GM18909 (cell line): Measurements from ENCODE around the gene NT5DC2.

Experiments
- ATAC-seq: cut with Tn5 transposase; IDR thresholded peaks from one replicate; pipeline ENCODE4 v1.9.1; 2021; ENCODE audit warnings: mild to moderate bottlenecking; ENCODE audit not compliant: unreplicated experiment, poor library complexity

NT5DC2 gene

DNA sequence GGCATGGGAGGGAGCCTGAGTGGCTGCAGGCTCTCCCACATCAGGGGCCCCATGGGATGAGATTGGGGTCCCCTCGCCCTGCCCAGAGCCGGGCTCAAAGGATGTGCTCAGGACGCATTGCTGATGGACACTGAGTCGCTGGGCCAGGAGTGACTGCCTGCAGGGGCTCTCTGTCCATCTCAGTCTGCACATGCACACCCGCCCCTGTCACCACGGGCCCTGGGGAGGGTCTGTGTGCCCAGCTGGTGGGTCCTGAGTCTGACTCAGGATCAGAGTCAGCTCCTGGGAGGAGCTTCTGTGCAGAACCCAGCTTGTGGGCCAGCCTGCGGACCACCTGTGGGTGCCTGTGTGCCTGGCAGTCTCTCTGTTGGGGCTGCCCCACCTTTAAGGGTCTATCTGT is 20.4 kb downstream of the NT5DC2 start:
- no peak for ATAC-seq

DNA sequence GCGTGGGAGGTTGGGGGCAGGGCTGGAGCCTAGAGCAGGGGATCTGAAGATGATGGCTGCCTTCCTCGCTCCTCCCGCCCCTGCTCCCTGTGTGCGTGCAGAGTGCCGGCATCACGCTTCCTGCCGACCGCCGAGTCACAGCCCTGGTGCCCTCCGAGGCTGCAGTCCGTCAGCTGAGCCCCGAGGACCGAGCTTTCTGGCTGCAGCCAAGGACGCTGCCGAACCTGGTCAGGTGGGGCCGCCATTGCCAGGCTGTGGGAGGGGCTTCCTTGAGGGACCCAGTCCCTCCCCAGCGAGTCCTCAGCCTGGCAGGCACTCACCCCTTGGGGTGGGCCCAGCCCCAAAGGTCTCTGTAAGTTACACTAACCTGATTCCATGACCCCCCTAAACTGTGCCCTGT is 20.9 kb downstream of the NT5DC2 start:
- no peak for ATAC-seq

DNA sequence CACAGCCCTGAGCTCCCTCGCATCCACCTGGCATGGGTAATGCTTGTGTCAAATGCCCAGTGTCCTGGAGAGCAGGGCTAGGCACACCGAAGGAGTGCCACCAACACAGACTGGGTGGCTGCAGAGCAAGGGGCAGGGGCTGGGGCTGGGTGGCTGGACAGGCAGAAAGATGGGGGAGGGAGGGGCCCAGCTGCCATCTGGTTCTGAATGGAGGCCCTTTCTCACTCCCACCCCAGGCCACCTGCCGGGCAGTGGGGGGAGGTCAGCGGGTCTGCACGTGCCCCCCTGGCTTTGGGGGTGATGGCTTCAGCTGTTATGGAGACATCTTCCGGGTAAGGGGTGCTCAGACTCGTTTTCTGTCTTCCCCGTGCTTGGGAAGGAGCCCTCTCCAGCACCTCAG is 21.6 kb downstream of the NT5DC2 start:
- ATAC-seq, result no peak

DNA sequence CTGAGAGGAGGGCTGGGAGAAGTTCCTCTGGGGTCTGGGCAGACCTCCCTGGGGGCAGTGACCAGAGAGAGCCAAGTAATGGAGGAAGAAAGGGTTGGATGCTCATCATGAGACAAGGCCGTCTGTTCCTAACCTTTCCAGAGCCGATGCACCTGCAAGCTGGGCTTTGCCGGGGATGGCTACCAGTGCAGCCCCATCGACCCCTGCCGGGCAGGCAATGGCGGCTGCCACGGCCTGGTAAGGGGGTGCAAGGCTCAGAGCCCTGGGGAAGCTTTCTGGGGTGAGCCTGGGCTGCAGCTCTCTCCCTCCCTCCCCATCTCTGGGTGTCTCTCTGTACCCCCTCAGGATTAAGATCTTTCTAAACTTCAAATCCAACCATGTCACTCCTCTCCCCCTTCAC is 22.1 kb downstream of the NT5DC2 start:
- no peak for ATAC-seq

DNA sequence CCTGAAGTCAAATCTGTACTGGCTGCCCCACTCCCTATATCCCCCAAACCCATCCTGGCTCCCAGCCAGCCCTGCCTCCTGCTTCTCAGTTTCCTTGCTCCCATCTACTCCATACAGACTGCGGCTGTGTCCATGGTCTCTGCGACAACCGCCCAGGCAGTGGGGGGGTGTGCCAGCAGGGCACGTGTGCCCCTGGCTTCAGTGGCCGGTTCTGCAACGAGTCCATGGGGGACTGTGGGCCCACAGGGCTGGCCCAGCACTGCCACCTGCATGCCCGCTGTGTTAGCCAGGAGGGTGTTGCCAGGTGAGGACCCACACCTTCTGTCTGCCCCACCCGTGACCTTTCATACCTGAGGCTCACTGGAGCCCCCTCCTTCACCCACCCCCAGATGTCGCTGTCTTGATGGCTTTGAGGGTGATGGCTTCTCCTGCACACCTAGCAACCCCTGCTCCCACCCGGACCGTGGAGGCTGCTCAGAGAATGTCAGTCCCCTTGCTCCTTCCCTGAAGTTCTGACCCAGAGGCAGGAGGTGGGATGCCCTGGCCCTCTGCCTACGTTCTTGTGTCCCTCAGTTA is 23.8 kb downstream of the NT5DC2 start:
- no peak for ATAC-seq

DNA sequence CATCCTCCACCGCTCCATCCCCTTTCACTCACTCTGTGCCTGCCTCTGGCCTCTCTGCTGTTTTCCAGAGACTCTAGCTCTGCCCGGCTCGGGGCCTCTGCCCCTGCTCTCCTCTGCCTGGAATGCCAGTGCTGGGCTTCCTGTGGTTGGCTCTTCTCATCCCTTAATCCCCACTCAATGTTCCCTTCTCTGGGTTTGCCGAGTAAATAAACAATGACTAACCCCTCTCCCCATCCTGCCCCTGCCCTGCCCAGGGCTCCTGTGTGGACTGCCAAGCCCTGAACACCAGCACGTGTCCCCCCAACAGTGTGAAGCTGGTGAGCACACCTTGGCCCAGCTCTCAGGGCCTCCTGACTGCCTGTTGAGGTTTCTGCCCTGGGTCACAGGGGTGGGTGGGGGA is 26.3 kb downstream of the NT5DC2 start:
- no peak for ATAC-seq

DNA sequence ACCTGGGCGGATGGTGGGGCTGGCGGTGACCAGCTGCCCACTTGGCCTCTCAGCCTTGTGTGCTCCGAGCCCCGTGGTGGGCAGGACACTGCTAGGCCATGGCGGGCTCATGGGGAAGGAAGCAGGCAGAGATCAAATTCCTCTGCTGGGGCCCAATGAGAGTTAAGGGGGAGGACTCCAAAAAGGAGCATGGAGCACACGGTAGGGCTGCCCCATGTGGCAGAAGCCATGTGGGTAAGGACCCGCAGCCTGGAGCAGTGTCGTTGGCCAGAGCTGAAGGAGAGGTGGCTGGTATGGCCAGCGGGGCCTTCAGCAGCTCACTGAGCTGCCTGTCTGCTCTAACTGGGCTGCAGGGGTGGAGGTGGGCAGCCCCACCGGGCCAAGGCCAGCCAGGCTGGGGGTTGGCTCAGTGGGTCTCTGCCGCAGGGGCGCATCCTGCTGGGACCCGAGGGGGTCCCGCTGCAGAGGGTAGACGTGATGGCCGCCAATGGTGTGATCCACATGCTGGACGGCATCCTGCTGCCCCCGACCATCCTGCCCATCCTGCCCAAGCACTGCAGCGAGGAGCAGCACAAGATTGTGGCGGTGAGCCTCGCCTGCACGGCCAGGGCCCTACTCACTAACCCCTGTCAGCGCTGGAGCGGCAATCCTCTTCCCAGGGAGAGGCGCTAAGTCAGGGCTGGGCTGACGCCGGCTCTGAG is 27.2 kb downstream of the NT5DC2 start:
- ATAC-seq, result no peak

DNA sequence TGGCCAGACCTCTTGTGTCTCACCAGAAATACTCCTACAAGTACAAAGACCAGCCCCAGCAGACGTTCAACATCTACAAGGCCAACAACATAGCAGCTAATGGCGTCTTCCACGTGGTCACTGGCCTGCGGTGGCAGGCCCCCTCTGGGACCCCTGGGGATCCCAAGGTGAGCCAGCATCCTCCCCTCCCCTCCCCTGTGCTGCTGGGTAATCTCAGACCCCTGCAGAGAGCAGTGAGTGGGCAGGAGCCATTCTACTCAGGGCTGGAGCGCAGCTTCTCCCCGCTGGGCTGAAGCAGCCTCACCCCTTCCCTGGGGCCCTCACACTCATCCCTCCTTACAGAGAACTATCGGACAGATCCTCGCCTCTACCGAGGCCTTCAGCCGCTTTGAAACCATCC is 28.7 kb downstream of the NT5DC2 start:
- no peak for ATAC-seq

DNA sequence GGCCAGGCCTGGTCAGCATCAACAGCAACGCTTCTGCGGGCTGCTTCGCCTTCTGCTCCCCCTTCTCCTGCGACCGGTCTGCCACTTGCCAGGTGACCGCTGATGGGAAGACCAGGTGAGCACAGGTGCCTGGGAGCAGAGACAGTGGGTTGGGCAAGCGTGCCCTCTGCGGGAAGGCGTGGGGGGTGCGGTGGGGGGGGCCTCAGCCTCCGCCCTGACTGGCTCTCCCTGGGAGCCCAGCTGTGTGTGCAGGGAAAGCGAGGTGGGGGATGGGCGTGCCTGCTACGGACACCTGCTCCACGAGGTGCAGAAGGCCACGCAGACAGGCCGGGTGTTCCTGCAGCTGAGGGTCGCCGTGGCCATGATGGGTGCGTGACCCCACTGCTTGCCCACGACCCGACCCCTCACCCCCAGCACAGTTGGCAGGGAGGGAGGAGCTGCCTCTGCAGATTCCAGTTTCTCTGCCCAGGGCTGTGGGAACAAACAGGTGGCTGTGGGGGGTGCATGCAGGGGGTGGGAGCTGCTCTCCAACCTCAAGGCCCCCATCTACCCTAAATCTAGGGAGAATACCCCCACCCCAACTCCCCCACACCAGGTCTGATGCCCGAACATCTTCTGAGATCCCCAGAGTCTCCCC is 29.8 kb downstream of the NT5DC2 start:
- ATAC-seq, result no peak

DNA sequence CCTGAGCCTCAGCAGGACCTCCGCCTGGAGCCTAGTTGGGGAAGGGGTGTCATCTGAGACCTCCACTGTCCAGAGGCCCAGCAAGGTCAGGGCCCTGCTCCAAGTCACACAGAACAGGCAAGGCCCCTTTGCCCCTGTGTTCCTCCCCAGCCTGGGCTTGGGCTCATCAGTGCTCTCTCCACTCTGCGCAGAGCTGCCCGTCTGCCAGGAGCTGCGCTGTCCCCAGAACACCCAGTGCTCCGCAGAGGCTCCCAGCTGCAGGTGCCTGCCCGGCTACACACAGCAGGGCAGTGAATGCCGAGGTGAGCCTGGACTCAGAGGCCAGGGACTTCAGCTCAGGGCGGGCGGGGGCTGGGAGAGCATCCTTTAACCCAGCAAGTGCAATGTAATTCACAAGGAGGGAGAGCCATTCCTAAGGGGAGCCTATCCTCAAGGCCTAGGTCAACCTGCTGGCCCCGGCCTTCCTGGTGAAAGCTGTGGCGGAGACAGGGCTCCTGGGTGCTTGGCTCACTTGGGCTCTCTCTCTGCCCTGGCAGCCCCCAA is 30.8 kb downstream of the NT5DC2 start:
- ATAC-seq, result no peak

DNA sequence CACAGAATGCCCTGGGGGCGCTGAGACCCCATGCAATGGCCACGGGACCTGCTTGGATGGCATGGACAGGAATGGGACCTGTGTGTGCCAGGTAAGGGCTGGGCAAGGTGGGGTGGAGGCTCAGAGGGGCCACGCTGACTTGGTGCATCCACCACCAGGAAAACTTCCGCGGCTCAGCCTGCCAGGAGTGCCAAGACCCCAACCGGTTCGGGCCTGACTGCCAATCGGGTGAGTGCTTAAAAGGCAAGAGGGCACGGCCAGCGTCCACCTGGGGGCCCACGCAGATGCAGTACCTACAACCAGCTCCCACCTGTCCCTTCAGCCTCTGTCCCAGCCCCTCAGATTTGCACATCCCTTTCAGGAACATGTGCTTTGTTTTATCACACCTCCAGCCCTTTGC is 31.7 kb downstream of the NT5DC2 start:
- no peak for ATAC-seq

DNA sequence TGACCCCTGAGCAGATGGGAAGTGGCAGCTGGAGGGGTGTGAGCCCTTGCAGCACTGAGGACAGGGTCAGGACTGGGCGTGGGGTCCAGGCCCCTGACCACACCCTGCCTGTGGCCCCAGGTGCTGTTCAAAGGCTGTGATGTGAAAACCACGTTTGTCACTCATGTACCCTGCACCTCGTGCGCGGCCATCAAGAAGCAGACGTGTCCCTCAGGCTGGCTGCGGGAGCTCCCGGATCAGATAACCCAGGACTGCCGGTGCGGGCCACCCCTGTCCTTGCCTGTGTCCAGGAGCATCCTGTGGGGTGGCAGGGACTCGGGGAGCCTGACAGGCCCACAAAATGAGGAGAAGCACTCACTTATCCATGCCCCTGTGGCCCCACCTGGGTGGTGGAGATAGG is 32.6 kb downstream of the NT5DC2 start:
- ATAC-seq, result no peak

DNA sequence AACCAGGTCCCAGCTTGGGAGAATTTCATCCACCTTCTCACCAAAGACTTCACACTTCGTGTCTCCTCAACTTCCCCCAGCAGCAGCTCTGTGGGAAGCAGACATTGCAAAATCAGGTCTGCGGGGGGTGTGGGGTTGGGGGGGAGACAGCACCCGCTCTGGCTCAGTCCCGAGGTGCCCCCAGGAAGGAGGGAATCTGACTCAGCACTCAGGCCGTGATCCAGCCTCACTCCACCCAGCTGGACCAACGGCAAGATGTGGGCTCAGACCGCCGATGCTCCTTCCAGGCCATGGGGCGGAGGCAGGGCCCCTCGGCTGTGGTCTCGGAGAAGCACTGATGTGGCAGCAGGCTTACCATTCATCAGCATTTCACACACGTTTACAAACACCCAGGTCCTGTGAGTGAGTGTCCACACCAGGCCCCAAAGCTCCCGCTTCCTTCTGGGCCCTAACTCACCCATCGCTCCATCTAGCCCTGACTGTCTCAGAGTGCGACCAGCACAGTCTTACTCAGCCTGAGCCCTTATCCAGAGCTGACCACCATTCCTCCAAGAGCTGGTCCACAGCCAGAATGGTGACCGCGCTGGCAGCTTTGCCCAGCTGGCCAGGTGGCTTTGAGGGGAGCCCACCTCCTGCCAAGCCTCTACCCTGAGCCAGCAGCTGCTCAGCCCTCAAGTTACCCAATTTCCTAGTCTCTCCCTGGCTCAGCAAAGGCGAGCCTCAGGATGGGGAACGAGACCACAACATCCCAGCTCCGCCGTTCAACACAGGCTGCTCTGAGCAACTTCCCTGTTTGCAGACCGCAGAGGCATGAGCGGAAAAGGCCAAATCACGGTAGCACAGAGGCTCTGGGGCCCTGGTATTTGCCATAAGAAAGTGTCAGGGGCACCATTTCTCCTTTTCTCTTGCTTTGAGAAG is 35.3 kb downstream of the NT5DC2 start:
- no peak for ATAC-seq

DNA sequence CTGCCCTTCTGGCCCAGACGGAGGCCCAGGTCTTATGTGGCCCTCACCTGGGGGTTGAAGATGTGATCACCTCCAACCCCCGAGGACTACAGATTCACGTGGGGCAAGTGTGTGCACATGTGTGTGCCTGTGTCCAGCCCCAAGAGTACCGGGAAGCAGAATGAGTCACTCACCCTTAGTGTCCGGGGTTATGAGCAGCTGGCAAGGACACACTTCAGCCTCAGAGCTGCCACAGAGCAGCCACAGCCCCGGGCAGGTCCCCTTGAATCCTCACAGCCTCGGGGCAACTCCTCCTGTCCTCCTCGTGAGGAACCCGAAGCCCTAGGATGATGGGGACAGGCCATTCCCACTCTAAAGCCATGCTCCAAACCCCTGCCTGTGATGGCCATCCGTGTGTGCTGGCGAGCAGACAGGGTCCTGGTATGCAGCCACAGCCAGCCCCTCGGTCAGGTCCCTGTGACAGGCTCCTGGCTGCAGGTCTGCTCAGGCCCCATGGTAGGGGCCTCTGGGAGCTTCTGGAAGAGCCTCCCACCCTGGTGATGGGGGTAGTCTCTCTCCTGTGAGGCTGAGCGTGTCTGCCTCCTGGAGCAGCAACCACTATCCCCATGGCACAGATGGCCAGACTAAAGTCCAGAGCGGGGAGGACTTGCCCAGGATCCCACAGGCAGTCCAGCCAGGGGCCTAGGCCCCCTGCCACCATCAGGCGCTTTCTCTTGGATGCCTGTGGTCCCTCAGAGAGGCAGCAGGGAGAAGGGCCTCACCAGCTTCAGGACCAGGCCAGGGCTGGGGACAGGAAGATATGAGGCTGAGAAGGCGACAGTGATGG is 37.7 kb downstream of the NT5DC2 start:
- ATAC-seq, result no peak

DNA sequence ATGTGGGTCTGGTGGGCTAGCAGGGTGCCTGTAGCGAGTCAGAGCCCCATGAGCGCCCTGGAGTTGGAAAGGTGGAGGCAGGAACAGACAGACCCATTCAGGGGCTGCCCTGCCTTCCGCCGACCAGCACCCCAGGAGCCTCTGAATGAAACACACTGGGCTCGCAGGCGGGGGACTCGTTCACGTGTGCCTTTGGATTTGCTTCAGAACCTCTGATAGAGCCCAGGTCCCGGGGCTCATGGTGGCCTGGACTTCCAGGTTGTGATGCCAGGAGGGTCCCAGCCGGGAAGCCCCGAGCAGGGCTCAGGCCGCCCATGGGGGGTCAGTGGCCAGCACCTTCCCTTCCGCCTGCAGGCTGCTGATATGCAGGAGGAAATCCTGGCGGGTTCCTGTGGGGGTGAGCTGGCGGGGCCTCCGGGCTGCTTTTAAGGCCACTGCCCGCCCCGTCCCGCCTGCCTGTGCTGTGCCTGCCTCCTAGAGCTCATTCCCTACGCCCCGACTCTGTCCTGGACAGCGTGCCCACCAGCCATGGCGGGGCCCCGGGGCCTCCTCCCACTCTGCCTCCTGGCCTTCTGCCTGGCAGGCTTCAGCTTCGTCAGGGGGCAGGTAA is 38.7 kb downstream of the NT5DC2 start, which contains the start of gene STAB1:
TSS of gene STAB1 (plus strand) at position 453 of the 610 bp plus-strand sequence. CDS start at position 529, 76 bp downstream.
- no peak for ATAC-seq

DNA sequence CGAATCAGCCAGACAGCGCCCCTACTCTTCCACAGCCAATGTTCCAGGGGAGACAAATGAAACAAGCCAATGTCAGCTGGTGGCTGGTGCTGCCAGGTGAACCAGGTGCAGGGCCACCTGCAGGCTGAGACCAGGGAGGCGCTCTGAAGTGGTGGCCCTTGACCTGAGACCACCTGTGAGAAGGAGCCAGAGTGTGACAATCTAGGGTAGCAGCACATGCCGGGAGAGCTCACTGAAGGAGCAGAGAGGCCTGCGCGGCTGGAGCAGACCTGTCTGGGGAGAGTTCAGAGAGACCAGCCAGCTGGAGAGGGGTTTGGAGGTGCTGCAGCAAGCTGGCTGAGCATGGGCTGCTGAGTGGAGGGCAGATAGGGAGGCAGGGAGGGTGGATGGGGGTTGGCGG is 39.2 kb downstream of the NT5DC2 start:
- no peak for ATAC-seq

DNA sequence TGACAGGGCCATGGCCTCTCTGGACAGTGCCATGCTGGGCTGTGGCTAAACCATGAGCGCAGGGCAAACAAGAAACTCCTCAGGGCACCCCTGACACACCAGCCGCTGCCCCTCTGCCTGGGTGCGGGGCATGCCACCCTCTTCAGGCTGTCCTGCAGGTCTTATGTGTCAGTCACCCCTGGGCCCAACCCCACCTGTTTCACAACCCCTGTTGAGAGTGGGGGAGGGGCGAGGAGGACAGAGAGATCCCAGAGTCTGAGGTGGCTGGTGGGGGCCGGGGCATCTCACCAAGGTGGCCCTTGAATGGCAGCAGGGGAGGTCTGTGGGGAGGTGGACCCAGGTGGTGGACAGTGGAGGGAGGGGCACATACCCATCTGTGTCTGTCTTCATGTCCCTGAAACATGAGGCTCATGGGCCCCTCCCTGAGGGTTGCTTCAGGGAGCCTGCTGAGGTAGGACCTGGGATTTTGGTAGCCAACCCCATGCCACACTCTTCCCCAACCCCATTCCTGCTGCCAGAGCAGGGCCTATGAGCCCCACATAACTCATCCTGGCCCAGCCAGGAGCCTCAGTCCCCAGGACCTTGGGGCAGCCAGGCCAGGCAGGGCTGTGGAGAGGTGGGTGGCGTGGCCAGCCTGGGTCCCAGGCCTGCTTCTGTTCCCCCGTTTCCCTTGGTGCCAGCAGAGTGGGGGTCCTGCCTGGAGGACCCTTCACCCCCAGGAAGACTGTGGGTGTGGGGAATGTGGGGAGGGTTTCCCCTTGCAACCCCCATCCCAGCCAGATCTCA is 40.2 kb downstream of the NT5DC2 start:
- no peak for ATAC-seq

DNA sequence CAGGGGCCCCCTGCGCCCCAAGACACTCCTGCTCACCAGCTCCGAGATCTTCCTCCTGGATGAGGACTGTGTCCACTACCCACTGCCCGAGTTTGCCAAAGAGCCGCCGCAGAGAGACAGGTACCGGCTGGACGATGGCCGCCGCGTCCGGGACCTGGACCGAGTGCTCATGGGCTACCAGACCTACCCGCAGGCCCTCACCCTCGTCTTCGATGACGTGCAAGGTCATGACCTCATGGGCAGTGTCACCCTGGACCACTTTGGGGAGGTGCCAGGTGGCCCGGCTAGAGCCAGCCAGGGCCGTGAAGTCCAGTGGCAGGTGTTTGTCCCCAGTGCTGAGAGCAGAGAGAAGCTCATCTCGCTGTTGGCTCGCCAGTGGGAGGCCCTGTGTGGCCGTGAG is 41.6 kb downstream of the NT5DC2 start:
- ATAC-seq, result no peak
